ENCODE results near the gene SYNJ2BP.

- TF ChIP-seq TP53 (CRISPR knock-in tag; conservative IDR thresholded peaks at IDR 0.05) (no peak), THAP7 (CRISPR knock-in tag; IDR thresholded peaks at IDR 0.05) (no peak), TEAD3 (CRISPR knock-in tag; optimal IDR thresholded peaks at IDR 0.05; ENCODE audit: borderline replicate concordance) (no peak), NR3C1 (CRISPR knock-in tag; IDR thresholded peaks at IDR 0.05) (no peak), CENPBD1 (CRISPR knock-in tag; IDR thresholded peaks at IDR 0.05; ENCODE audit: borderline replicate concordance, low read depth) (no peak), NFE2L1 (CRISPR knock-in tag; IDR thresholded peaks at IDR 0.05; ENCODE audit: borderline replicate concordance) (no peak), GABPA (IDR thresholded peaks at IDR 0.05; ENCODE audit: low read depth, low read length) (no peak), GABPA (CRISPR knock-in tag; IDR thresholded peaks at IDR 0.05; ENCODE audit: low read depth) (no peak)
These were observed 34.4 kb downstream of the SYNJ2BP start for GRCh38 chr14:70382536-70382935.

Measured in HepG2 (cell line).